Stimulated activated naive CD8-positive, alpha-beta T cell treated with anti-CD3 and anti-CD28 coated beads, Interleukin-15, Interleukin-2, amounts not matched to agents 100 ng/mL and 50 ng/mL, for 24 hours (primary cell): ENCODE data around the gene DNAJB6.

Experiments used
- H3K27ac Mint-ChIP-seq: one replicate; pipeline ENCODE4 v1.8.0; 2021; ENCODE audit warnings: mild to moderate bottlenecking, mixed read lengths
- H3K27me3 Mint-ChIP-seq: one replicate; pipeline ENCODE4 v1.8.0; 2021; ENCODE audit warnings: mixed read lengths
- H3K36me3 Mint-ChIP-seq: one replicate; pipeline ENCODE4 v1.8.0; 2021; ENCODE audit warnings: low read depth, mixed read lengths
- H3K4me1 Mint-ChIP-seq: one replicate; pipeline ENCODE4 v1.8.0; 2021; ENCODE audit warnings: low read depth, mixed read lengths
- H3K4me3 Mint-ChIP-seq: one replicate; pipeline ENCODE4 v1.8.0; 2021; ENCODE audit warnings: mild to moderate bottlenecking, mixed read lengths
- H3K9me3 Mint-ChIP-seq: one replicate; pipeline ENCODE4 v1.8.0; 2021; ENCODE audit warnings: mixed read lengths

The DNAJB6 gene

DNA sequence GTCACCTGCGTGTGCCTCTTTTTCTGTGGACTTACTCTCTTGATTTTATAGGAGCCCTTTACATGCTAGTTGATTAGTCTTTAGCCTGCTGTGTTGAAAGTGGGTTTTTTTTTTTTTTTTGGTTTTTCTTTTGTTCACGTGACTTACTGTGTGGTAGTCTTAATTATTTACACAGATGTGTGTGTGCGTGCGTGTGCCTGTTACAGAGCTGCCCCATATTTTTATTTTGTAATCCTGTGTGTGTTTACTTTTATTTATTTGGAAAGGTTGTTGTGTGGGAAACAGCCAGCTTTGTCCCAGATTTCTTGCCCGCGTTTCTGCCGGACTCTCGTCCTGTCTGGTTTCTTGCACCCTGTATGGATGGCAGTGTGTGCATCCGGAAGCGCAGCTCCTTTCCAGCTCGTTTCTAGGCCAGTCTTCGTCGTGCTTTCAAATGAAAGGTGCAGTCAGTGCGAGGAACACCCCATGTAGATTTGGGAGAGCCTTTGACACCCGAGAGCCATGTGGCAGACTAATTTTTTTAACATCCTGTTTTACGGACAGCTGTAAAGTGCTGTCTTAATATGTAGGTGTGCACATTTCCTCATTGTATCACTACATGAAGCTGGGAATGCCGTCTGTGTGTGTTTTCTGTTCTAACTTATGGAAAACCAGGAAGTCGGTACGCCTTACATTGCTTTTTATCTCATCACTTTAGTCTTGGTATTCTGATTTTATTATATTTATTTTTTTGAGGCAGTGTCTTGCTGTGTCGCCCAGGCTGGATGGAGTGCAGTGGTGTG, 55.6 kb downstream of the DNAJB6 start:
- Mint-ChIP-seq H3K9me3 (no peaks in the 10 kb centered on the region), H3K27me3 (no peaks in the 10 kb centered on the region), H3K4me3 (no peak overlapping the region), H3K4me1 (peaks cover 47% of the 10 kb centered on the region), H3K27ac (no peak overlapping the region), H3K36me3 (peaks cover 42% of the 10 kb centered on the region)

DNA sequence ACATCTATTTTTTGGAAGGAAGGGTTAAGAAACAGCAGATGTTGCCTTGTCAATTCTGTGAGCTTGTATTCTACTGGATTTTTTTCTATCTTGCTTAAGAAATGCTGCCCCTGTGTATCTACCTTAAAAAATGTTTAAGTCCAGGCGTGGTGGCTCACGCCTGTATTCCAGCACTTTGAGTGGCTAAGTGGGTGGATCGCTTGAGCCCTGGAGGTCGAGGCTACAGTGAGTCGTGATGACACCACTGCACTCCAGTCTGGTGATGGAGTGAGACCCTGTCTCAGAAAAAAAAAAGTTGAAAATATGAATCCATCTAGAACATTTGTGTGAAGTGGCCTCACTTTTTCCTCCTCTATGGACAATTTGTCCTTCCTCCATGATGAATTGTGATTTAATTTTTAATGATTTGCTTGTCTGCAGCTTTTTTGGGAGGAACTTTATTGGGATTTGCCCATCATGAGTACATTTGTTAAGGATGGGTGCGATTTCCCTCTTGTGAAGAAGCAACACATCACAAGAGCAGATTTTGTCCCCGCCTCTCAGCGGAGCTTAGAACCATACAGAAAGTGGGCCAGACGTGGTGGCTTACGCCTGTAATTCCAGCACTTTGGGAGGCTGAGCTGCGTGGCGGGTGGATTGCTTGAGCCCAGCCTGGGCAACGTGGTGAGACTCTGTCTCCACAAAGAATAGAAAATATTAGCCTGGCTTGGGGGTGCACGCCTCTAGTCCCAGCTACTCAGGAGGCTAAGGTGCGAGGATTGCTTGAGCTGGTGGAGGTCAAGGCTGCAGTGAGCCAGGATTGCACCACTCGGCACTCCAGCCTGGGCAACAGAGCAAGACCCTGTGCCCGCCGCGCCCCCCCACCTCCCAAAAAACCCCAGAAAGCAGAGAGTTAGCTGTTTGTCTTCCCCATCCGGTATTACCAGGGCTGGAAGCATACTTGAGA, 57.7 kb downstream of the DNAJB6 start:
- no peaks in the 10 kb centered on the region for H3K9me3 Mint-ChIP-seq
- no peak overlapping the region for H3K4me3 Mint-ChIP-seq
- peaks cover 44% of the 10 kb centered on the region for H3K4me1 Mint-ChIP-seq
- H3K27me3 Mint-ChIP-seq = no peaks in the 10 kb centered on the region
- no peak overlapping the region for H3K27ac Mint-ChIP-seq
- H3K36me3 Mint-ChIP-seq = peaks cover 39% of the 10 kb centered on the region

DNA sequence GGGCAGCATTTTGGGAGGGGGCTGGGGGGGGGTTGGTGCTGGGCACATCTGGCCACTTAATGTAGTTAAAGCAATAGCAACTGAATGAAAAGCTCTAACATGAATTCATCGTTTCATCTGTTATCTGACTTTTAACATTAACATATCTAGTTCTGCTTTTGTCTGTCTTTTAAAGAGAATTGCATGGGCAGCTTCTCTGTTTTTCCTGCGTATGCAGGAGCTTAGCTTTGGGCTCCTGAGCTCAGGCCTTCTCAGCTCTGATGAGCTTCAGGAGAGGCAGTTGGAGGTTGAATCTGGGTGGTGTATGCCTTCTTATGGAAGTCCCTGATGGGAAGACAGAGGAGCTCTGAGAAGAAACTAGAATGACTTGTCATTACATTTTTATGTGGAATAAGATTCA, 58.4 kb downstream of the DNAJB6 start:
- Mint-ChIP-seq H3K36me3 (peaks cover 39% of the 10 kb centered on the region), H3K4me3 (no peak overlapping the region), H3K4me1 (peaks cover 37% of the 10 kb centered on the region), H3K9me3 (no peaks in the 10 kb centered on the region), H3K27ac (no peak overlapping the region), H3K27me3 (no peaks in the 10 kb centered on the region)

DNA sequence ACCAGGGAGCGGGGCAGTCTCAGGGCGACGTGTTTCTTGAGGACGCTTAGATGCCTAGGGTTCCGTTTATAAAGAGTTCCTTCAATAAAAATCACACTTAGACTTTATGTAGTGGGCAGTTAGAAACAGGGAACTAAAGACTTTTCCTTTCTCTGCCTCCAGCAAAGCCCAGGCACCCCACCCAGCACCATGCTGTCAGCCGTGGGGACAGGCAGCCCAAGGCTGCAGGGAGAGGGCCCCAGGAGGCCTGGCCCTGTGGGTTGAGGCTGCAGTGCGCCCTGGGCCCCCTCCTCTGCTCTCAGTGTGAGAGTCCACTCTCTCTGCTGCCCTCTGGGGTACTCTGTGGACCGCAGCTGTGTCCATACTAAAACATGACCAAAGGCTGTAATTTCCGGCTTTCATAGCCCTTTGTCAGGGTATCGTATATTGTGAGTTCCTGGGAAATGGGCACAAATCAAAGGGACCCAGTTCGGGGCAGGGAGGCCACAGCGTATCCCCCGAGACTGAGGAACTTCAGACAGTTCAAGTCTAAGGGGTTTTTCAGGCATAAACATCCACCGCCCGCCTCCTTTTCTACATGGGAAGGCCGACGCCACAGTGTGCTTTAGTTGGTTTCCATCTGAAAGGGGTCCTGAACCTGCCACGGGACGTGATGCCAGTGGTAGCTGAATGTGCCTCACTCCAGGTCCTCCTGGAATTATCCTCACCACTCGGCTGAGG, 59.7 kb downstream of the DNAJB6 start:
- Mint-ChIP-seq H3K4me1 (peaks cover 27% of the 10 kb centered on the region), H3K27ac (no peak overlapping the region), H3K4me3 (no peak overlapping the region), H3K9me3 (no peaks in the 10 kb centered on the region), H3K27me3 (no peaks in the 10 kb centered on the region), H3K36me3 (peaks cover 44% of the 10 kb centered on the region)

DNA sequence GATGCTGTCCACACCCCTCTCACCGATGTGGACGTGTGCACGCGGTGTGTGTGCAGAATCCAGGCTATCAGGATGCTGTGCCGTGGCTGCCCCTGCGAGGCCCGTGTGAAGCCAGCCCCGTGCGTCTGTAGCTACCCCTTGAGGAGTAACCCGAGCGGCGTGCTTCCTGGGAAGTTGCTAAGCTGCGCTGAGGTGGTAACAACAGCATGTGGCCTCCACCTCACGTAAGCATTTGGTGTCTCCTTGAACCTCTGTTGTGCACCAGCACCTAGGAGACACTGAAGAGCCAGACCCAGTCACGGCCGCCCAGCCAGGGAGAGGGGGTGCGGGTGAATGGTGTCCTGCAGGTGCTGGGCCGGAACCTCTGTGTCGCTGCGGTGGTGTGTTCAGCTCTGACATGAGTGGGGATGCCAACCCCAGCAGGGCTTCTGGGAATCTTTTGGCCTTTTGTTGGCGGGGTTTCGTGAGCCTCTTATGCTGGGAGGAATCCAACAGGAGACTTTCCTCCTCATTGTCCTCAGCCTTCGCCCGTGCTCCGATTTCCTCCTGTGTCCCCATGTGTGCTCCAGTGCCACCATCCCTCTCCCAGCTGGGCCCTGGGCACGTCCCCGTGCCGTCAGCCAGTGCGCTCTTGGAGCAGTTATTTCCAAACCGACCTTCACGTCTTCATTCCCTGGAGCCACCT, 60.4 kb downstream of the DNAJB6 start:
- H3K36me3 Mint-ChIP-seq = peaks cover 39% of the 10 kb centered on the region

DNA sequence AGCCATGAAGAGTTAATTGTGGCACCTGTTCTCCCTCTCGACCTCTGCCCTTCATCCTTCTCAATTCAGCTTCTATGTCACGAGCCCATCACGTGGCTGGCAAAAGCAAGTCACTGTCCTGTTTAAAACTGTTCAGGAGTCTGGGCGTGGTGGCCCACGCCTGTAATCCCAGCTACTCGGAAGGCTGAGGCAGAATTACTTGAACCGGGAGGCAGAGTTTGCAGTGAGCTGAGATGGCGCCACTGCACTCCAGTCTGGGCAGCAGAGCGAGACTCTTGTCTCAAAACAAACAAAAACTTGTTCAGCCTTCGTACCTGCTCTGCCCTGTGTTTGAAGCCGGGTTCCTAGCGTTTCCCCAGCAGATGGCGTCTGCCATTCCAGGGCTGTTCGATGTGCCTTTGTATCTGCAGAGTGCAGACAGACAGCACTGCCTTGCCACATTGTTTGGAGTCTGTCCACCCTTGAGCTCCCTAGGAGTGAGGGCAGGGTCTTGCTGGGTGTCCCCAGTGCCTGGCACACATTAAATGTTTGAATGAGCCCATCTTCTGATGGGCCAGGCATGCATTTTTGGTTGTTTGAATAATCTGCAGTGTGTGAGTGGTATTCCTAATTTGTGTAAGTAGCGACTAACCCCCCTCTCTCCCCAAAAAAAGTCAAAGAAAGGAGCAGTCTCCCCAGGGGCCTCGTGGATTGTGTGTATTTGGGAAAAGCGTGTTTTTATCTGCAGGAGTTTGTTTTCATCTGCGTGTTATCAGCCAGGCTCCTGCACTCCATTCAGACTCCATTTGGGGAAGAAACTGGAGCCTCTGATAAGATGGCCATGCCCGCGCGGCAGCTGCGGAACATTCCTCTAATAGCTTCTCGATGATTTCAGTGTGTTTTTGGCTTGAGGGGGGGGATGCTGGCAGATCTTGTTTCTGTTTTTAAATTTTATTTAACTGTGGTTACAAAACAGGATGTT, 61.2 kb downstream of the DNAJB6 start:
- peaks cover 22% of the 10 kb centered on the region for H3K4me1 Mint-ChIP-seq
- no peak overlapping the region for H3K4me3 Mint-ChIP-seq
- peaks cover 38% of the 10 kb centered on the region for H3K36me3 Mint-ChIP-seq
- H3K27me3 Mint-ChIP-seq = no peaks in the 10 kb centered on the region
- no peak overlapping the region for H3K27ac Mint-ChIP-seq
- no peaks in the 10 kb centered on the region for H3K9me3 Mint-ChIP-seq

More for the DNA sequence above, 60.4 kb downstream of the DNAJB6 start:
- no peaks in the 10 kb centered on the region for H3K27me3 Mint-ChIP-seq
- H3K4me1 Mint-ChIP-seq = peaks cover 23% of the 10 kb centered on the region
- no peaks in the 10 kb centered on the region for H3K9me3 Mint-ChIP-seq
- H3K4me3 Mint-ChIP-seq = no peak overlapping the region
- H3K27ac Mint-ChIP-seq = no peak overlapping the region

DNA sequence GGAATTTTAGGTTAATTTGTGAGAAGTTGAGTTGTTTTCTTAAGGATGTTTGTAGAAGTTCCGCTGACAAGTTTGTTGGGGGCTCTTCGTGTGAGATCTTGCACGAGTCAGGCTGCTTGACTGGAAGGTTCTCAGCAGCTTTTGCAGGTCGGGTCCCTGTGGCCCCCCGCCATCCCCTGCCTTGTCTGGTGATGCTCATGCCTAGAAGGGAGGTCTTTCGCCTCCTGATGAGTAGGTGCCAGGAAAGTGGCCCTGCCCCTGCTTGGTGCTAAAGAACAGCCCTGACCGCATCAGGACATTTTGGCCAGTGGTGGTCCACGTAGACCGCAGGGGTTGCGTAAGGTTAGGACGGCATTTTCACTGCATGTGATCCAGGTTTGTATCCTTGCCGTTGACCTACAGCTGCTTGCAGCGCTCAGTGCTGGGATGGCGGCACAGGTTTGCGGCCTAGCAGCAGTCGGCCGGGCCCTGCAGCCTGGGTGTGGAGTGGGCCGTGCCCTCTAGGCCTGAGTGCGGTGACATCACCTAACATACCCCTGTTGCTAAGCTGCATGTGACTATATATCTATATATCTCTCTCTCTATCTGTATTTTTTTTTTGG, 62.4 kb downstream of the DNAJB6 start:
- no peak overlapping the region for H3K4me3 Mint-ChIP-seq
- H3K36me3 Mint-ChIP-seq = peaks cover 42% of the 10 kb centered on the region
- H3K4me1 Mint-ChIP-seq = peaks cover 23% of the 10 kb centered on the region
- H3K27ac Mint-ChIP-seq = no peak overlapping the region
- no peaks in the 10 kb centered on the region for H3K9me3 Mint-ChIP-seq
- H3K27me3 Mint-ChIP-seq = no peaks in the 10 kb centered on the region

DNA sequence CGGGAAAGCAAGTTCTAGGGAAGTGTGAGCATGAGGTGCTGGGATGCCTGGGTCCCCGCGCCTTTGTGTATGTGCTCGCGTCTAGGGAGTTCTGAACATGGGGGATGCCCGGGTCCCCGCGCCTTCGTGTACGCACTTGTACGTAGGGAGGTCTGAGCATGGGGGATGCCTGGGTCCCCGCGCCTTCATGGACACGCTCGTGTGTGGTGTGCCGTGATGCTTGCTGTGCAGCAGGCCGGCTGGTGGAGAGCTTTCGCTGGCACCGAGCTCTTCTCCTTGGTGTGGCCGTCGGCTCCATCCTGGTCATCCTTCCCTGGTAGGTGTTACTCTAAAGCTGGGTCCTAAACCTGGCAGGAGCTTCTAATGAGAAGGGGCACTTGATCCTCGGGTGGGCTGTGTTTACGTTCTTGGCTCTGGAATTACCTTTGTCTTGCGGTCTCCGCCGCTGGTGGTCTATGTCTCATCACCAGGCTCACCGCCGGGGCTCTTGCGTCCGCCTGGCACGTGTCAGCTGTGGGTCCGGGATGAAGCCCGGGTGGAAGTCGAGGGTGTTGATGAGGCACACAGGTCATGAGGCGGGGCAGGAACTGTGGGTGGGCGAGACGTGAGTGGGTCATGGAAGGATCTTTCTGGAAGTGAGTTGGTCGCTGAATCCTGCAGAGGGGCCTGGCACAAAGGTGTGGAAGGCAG, 63.5 kb downstream of the DNAJB6 start:
- Mint-ChIP-seq H3K36me3 (peaks cover 37% of the 10 kb centered on the region), H3K4me3 (no peak overlapping the region), H3K9me3 (no peaks in the 10 kb centered on the region), H3K27ac (no peak overlapping the region), H3K4me1 (peaks cover 30% of the 10 kb centered on the region), H3K27me3 (no peaks in the 10 kb centered on the region)

DNA sequence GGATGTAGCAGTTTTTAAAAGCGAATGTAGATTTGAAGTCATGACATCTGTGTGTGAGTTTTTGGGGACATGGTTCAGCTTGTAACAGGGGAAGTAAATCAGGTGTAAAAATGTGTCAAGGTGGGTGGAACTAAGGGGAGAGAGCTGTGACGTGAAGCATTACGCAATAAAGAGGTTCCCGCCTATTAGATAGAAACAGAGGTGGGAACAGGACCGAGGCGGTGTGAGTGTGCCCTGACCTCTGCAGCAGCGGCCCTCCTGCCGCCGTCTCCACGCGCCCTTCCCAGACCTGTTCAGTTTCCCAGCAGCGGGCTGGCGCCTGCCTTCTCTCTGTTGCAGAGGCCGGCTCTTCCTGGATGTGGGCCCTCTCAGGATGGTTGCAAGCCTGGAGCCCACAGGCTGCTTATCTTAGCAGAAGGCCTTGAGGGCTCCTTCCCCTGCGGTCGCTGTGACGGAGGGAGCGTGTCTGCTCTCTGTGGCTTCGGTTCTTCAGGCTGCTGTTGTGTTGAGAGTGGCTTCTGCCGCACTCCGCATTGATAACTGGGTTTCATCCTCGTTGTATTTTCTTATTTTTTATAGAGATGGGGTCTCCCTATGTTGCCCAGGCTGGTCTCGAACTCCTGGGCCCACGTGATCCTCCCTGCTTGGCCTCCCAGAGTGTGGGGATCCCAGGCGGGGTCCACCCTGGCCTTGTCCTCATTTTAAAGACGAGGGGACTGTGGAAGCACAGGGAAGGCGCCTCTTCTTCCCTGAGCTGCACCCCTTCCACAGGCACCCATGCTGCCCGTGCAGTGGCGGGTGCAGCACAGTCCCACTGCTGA, 65.0 kb downstream of the DNAJB6 start:
- Mint-ChIP-seq H3K9me3 (no peaks in the 10 kb centered on the region), H3K27ac (no peak overlapping the region), H3K4me1 (peaks cover 31% of the 10 kb centered on the region), H3K4me3 (no peak overlapping the region), H3K27me3 (no peaks in the 10 kb centered on the region), H3K36me3 (peaks cover 37% of the 10 kb centered on the region)

DNA sequence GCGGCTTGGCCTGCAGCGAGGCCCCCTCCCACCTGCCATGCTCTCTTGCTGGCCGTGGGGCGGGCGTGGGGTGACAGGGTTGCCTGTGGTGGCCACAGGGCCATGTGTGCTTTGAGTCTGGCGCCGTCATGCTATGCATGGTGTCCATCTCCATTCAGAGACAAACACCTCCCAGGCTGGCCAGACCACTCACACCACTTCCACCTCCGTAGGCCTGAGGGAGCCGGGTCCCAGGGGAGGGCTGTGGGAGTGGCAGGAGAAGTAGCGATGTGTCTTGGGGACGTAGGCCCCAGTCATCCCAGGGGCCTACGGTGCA, 65.5 kb downstream of the DNAJB6 start:
- H3K27me3 Mint-ChIP-seq = no peaks in the 10 kb centered on the region
- no peak overlapping the region for H3K4me3 Mint-ChIP-seq
- H3K36me3 Mint-ChIP-seq = peaks cover 37% of the 10 kb centered on the region
- H3K9me3 Mint-ChIP-seq = no peaks in the 10 kb centered on the region
- peaks cover 31% of the 10 kb centered on the region for H3K4me1 Mint-ChIP-seq
- no peak overlapping the region for H3K27ac Mint-ChIP-seq

DNA sequence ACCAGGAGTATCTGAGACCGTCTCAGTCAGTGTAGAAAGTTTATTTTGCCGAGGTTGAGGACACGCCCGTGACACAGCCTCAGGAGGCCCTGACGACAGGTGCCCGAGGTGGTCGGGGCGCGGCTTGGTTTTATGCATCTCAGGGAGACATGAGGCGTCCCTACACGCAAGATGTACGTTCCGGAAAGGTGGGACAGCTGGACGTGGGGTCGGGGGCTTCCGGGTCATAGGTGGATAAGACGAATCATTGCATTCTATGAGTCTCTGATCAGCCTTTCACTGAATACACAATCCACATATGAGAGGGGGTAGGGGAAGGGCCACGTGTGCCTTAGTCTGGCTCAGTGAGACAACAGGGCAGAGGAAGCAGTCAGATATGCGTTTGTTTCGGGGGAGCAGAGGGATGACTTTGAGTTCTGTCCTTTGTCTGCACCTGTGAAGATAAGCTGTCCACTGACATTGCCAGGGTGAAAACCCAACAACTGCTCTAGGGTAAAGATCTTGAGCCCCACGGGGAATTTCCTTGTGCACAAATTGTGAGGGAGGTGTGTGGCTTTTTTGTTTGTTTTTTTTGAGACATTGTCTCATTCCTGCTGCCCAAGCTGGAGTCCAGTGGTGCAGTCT, 66.2 kb downstream of the DNAJB6 start:
- peaks cover 30% of the 10 kb centered on the region for H3K4me1 Mint-ChIP-seq
- H3K4me3 Mint-ChIP-seq = no peak overlapping the region
- no peaks in the 10 kb centered on the region for H3K9me3 Mint-ChIP-seq
- H3K27me3 Mint-ChIP-seq = no peaks in the 10 kb centered on the region
- peak overlapping the region; percentile 41 for H3K27ac Mint-ChIP-seq
- H3K36me3 Mint-ChIP-seq = peaks cover 32% of the 10 kb centered on the region
